ACHN (cell line): ENCODE results near the gene GNAT1.
A peak's percentile ranks its signal among the peaks of the same experiment; 100 is the strongest.

Experiments used
- DNase-seq: peaks from one replicate; pipeline ENCODE4 v3.0.0-alpha.2; 2015
- in situ Hi-C: cut with HindIII; loops from 2 replicates; pipeline ENCODE4 v1.10.0; 2017; ENCODE audit warnings: low sequenced_read_pairs, low pct_ligation_motif_present, low pct_unique_long_range_greater_than_20kb

GNAT1 gene

DNA sequence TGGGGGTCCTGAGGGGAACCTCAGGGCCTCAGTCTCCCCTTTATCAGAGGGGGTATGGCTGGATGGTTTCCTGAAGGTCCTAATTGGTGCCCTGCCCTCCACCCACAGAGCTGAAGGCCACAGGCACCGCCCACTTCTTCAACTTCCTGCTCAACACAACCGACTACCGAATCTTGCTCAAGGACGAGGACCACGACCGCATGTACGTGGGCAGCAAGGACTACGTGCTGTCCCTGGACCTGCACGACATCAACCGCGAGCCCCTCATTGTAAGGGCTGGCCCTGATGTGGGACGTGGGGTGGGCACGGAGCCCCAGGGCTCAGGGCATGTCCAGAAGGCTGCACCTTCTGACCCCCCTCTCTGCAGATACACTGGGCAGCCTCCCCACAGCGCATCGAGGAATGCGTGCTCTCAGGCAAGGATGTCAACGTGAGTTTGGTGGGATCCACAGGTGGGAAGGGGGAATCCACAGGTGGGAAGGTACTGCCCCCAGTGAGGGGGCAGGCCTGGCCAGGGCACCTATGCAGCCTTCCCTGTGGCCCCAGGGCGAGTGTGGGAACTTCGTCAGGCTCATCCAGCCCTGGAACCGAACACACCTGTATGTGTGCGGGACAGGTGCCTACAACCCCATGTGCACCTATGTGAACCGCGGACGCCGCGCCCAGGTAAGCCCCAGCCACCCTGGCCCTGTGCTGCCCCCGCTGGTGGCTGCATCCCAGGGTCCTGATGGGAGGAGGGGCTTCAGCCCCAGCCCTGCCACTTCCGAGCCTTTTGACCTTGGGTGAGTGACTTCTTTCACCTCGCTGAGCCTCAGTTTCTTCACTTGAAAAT, 17.5 kb upstream of the GNAT1 start:
- no peak for DNase-seq
- in situ Hi-C loops, result no loop called here

DNA sequence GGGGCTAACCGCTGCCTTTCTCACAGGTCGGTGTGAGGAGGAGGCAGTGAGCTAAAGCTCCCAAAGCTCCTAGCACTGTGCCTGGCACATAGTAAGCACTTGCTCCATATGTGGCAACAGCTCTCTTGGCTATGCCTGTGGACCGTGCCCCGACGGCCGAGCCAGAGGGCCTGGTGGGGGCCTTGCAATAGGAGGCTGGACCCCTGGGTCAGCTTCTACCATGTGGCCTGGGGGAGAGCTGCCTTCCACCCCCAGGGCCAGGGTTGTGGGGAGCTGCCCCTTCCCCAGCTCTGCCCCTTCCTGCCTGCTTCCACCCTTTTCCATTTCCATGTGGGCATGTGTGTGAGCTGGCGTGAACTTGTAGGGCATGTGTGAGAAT, 16.9 kb upstream of the GNAT1 start:
- in situ Hi-C loops, result no loop called here
- DNase-seq, result no peak

DNA sequence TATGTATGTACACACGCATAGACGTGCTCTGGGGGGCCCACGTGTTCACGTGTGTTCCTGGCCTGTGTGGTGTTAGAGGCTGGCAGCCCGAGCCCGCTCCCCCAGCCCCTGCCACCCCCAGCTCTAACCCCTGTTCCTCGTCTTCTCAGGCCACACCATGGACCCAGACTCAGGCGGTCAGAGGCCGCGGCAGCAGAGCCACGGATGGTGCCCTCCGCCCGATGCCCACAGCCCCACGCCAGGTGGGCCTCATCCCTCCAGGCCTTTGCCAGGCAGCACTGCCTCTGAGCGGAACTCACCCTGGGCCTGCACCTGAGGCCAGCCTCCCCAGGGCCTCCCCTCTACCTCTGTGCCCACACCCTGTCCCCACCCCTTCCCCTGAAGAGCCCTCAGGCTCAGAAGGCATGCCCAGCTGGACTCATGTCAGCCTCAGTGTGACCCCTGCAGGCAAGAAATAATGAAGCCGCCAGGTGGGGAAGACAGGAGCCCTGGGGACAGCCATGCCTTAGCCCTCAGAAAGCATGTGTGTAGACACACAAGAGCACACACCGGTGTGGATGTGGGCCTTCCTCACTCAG, 16.4 kb upstream of the GNAT1 start:
- in situ Hi-C loops, result no loop called here

DNA sequence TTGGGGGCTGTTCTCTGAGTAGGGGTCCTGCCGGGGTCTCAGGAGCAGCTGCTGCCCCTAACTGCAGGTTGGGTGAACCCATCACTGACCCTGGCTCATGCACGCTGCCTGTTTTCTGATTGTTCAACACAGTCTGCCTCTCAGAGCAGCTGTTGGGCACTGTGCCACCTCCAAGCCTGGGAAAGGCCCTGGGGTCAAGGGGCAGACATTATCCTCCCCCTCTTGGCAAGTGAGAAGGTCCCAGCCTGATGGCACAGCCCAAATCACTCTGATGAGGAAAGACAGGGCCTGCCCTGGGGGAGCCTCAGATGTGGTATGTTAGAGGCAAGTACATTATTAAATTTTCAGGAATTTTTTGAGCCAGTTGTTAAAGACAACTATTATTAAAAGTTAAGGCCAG, 14.1 kb upstream of the GNAT1 start:
- in situ Hi-C loops, result no loop called here
- no peak for DNase-seq

More for the DNA sequence above, 16.4 kb upstream of the GNAT1 start:
- peak; percentile 16 for DNase-seq

DNA sequence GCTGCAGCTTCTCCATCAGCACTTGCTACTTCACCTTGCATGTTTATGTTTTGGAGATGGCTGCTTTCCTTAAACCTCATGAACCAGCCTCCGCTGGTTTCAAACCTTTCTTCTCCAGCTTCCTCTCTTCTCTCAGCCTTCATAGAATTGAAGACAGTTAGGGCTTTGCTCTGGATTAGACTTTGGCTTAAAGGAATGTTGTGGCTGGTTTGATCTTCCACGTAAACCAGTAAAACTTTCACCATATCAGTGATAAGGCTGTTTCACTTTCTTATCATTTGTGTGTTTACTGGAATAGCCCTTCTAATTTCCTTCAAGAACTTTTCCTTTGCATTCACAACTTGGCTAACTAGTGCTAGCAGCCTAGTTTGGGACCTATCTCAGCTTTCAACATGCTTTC, 11.7 kb upstream of the GNAT1 start:
- DNase-seq, result no peak
- in situ Hi-C loops, result no loop called here

DNA sequence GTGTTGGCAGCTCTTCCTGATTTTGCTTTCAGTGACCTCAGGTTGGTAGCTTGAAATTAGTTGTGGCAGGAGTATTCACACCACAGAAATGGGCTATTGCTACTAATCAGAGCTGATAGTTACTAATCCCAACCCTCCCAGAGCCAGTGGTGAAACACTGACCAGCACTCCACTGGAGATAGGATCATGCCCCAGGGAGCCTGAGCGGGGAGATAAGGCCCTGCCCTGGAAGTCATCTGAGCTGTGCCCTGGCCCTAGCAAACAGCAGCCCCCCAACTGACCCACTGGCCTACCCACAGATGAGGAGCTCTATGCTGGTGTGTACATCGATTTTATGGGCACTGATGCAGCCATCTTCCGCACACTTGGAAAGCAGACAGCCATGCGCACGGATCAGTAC, 9.4 kb upstream of the GNAT1 start:
- in situ Hi-C loops, result no loop called here
- DNase-seq, result no peak

DNA sequence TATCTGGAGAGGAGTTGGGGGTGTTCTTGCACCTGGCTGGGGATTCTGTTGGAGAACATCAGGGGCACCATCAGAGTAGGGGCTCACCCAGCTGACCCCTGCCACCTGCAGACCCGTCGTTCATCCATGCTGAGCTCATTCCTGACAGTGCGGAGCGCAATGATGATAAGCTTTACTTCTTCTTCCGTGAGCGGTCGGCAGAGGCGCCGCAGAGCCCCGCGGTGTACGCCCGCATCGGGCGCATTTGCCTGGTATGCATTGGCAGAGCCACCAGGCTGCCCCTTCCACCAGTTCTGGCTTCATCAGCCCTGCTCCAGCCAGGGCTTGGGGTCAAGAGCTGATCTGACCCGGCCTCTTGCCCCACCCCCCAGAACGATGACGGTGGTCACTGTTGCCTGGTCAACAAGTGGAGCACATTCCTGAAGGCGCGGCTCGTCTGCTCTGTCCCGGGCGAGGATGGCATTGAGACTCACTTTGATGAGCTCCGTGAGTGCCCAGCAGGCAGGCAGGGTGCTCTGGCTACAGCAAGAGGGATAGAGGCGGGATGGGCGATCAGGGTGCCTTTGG, 8.8 kb upstream of the GNAT1 start:
- no peak for DNase-seq
- in situ Hi-C loops, result no loop called here

DNA sequence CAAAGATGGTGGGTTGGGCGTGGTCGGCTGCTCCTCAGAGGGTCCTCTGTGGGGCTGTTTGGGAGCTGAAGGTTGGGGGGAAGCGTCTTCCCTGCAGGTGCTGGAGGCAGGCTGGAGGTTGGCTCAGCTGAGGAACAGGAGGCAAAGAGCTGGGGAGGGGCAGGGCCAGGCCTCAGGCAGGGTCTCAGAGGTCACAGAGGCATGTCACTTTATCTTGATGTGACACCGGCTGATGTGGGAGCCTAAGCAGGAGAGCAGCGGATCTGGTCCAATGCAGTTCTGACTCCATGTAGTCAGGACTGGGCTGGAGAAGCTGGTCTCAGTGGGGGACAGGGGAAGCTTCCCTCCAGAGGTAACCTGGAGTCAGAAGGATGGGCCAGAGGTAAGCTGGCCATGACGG, 7.7 kb upstream of the GNAT1 start:
- in situ Hi-C loops, result no loop called here
- no peak for DNase-seq

DNA sequence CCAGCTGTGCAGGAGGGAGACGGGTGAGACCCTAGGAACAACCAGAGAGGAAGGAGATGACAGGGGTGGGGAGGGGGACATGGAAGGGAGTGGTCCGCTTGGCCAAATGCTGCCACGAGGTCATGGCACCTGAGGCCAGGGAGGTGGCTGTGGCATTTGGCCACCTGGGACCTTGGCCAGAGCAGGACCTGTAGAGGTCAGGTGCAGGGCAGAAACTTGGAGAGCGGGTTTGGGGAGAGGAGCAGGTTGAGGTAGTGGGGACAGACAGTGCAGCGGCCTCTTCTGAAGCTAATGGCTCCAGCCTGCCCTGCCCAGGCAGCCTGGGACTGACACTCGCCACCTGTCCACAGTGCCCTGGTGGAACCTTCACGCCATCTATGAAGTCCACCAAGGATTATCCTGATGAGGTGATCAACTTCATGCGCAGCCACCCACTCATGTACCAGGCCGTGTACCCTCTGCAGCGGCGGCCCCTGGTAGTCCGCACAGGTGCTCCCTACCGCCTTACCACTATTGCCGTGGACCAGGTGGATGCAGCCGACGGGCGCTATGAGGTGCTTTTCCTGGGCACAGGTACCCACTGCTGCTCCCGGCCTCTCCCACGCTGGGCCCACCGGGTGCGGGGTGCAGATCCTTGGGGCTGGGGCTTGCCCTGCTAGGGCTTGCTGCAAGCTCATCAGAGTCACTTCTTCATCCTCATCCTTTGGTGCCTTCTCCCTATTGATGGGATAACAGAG, 7.0 kb upstream of the GNAT1 start:
- DNase-seq, result no peak
- in situ Hi-C loops, result no loop called here

DNA sequence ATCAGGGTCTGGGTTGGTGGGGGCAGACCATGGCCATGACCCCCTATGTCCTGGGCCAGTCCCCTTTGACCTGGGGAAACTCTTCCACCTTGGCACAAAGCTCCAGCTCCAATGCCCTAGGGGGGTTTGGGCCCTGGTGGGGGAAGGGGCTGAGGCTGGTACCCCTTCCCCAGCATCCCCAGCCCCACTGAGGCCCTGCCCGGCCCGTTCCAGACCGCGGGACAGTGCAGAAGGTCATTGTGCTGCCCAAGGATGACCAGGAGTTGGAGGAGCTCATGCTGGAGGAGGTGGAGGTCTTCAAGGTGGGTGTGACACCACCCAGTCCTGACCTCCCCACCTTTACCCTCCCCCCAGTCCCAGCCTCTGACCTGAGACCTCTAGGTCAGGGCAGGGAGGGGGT, 6.2 kb upstream of the GNAT1 start:
- DNase-seq, result no peak
- in situ Hi-C loops, result no loop called here

DNA sequence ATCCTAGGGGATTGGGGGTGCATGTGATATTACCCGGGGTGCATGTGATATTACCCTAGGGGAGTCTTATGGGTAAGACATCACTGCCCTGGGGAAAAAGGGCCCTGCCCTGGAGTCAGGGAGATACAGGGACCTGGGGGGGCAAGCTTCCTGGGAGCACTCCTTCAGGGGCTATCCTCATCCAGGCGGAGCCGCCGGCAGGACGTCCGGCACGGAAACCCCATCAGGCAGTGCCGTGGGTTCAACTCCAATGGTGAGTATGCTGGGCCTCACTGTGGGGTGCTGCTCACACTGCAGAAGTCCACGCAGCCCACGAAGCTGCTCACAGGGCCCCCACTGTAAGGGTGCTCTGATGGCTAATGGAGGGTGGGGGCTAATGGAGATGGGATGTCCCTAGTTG, 5.3 kb upstream of the GNAT1 start:
- in situ Hi-C loops, result no loop called here
- DNase-seq, result no peak

DNA sequence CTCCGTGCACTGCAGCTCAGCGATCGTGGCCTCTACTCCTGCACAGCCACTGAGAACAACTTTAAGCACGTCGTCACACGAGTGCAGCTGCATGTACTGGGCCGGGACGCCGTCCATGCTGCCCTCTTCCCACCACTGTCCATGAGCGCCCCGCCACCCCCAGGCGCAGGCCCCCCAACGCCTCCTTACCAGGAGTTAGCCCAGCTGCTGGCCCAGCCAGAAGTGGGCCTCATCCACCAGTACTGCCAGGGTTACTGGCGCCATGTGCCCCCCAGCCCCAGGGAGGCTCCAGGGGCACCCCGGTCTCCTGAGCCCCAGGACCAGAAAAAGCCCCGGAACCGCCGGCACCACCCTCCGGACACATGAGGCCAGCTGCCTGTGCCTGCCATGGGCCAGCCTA, 3.7 kb upstream of the GNAT1 start:
- DNase-seq, result no peak
- in situ Hi-C loops, result no loop called here

DNA sequence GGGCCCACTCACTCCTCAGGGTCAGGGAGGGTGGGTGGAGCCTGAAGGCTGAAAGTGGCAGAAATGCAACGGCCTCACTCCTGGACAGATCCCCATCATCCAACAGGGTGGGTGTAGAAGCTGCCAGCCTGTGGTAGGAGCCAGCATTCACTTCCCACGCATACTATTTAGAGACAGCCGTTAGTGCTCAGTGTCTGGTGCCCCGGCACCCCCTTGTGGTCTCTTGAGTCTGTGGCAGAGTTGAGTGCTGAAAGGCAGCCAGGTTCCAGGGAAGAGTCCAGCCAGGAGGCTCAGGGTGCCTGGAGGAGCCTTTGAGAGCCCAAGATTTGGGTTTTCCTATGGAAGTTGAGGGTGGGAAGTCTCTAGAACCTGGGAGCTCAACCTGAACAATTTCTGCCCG, 2.1 kb upstream of the GNAT1 start:
- peak; percentile 79 for DNase-seq
- in situ Hi-C loops, result no loop called here

DNA sequence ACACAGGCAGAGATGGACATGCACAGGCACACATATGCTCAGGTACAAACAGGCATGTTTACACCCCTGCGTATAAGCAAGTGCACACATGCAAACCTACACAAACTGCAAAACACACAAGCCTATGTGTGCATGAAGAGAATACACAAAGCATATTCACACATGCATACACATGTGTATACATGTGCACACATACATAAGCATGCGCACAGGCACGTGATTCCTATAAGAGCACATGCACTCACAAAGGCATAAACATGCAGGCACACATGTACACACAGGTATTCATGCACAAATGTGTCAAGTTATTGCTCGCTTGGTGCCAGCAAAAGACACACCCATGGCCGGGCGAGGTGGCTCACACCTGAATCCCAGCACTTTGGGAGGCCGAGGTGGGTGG, 1.4 kb upstream of the GNAT1 start:
- in situ Hi-C loops, result no loop called here

DNA sequence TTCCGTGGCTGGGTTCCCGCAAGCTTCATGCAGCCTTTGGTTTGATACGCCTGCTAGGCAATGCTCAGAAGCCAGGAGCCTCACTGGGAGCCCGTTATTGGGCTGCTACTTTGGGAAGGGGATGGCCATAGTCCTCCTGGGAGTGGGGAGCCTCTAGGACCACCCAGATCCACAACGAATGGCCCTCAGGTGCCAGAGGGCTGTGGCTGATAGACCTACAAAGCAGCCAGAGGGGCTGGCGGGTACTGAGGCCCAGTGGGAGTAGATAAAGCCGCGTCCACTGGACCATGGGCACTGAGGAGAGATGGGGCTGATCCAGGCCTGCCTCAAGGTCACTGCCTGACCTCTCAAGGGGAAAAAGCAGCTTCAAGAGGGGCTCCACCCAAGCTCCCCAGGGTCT, 714 bp downstream of the GNAT1 start:
- DNase-seq, result no peak
- in situ Hi-C loops, result no loop called here

More for the DNA sequence above, 1.4 kb upstream of the GNAT1 start:
- no peak for DNase-seq

DNA sequence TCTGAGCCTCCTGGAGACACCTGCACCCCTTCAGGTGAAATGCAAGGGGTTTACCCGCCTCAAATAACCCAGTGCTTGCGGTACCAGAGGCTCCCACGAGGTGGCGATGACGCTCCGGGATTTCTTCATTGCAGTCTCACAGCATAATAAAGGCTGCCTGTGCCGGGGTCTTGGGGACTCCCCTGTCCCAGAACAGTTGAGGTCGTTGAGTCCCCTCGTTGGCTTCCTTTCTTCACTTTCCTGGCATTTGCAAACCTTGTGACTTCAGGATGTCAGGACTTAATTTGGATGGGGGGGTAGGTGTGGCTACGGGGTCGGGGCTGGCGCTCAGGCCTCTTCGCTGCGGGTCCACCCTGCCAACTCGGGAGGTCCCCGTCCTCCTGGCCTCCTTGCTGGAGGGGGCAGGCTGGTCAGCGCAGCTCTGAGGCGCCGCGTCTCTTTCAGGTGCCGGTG, 1.3 kb downstream of the GNAT1 start:
- in situ Hi-C loops, result no loop called here

DNA sequence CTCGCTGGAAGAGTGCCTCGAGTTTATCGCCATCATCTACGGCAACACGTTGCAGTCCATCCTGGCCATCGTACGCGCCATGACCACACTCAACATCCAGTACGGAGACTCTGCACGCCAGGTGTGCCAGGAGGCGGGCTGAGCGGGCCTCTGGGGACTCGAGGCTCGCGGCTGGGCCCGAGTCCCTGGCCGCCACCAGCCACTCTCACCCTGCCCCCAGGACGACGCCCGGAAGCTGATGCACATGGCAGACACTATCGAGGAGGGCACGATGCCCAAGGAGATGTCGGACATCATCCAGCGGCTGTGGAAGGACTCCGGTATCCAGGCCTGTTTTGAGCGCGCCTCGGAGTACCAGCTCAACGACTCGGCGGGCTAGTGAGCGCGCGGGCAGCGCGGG, 1.9 kb downstream of the GNAT1 start:
- DNase-seq, result no peak
- in situ Hi-C loops, result no loop called here

More for the DNA sequence above, 1.3 kb downstream of the GNAT1 start:
- peak; percentile 63 for DNase-seq

DNA sequence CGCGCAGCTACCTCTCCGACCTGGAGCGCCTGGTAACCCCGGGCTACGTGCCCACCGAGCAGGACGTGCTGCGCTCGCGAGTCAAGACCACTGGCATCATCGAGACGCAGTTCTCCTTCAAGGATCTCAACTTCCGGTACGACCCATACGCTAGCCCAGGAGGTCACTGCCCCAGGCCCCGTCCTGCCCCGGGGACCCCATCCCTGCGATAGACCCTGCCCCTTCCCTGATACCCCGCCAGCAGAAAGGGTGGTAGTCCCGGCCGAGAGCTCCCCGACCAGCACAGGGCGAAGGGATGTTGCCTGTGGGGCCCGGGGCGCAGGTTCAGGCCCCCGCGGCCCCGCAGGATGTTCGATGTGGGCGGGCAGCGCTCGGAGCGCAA, 2.3 kb downstream of the GNAT1 start:
- in situ Hi-C loops, result no loop called here
- DNase-seq, result no peak

DNA sequence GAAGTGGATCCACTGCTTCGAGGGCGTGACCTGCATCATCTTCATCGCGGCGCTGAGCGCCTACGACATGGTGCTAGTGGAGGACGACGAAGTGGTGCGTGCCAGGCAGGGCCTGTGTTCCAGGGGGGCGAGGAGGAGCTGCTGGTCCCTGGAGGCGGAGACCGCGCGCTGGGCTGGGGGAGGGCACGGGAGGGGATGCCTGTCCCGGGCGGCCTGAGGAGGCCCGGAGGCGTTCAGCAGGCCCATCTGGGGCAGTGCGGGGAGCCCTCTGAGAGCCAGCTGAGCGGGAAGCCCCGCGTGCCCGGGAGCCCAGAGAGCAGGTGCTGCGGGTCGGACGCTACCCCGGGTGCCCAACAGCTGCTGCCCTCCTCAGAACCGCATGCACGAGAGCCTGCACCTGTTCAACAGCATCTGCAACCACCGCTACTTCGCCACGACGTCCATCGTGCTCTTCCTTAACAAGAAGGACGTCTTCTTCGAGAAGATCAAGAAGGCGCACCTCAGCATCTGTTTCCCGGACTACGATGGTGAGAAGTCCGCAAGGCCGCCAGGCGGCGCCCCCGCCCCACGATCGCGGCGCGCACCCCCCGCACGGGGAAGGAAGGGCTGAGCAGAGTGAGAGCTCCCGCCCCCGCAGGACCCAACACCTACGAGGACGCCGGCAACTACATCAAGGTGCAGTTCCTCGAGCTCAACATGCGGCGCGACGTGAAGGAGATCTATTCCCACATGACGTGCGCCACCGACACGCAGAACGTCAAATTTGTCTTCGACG, 2.9 kb downstream of the GNAT1 start:
- in situ Hi-C loops, result no loop called here
- peak; percentile 60 for DNase-seq
